ENCODE data around the gene BMERB1.

GRCh38 chr16:15490123-15490711, 55.8 kb downstream of the BMERB1 start:
- TF ChIP-seq CTCF (IDR thresholded peaks at IDR 0.05) (no peak), POLR2A (IDR thresholded peaks at IDR 0.05) (no peak), POLR2AphosphoS5 (IDR thresholded peaks at IDR 0.05) (no peak)
